GM19043 (cell line): ENCODE data around the gene C5orf58.

Experiments
- ATAC-seq: cut with Tn5 transposase; IDR thresholded peaks from one replicate; pipeline ENCODE4 v1.9.1; 2021; ENCODE audit warnings: low read depth; ENCODE audit not compliant: unreplicated experiment

C5orf58 gene

GRCh38 chr5:170252720-170253350 is 20.1 kb downstream of the C5orf58 start:
- no peak for ATAC-seq

GRCh38 chr5:170254056-170254455 is 21.3 kb downstream of the C5orf58 start:
- peak; percentile 95 for ATAC-seq

GRCh38 chr5:170256571-170256970 is 23.8 kb downstream of the C5orf58 start:
- no peak for ATAC-seq

- ATAC-seq: no peak
Observed at GRCh38 chr5:170257370-170257769, 24.6 kb downstream of the C5orf58 start.

GRCh38 chr5:170261528-170262043 is 28.8 kb downstream of the C5orf58 start:
- no peak for ATAC-seq

GRCh38 chr5:170262061-170263045 is 29.6 kb downstream of the C5orf58 start:
- no peak for ATAC-seq

- ATAC-seq: no peak
Observed at GRCh38 chr5:170263906-170264305, 31.1 kb downstream of the C5orf58 start.

- no peak for ATAC-seq
Observed at GRCh38 chr5:170265522-170265921, 32.7 kb downstream of the C5orf58 start.

- ATAC-seq: no peak
Observed at GRCh38 chr5:170266570-170267381, 34.0 kb downstream of the C5orf58 start.

- ATAC-seq: peak; percentile 86
Observed at GRCh38 chr5:170267431-170268152, 34.8 kb downstream of the C5orf58 start.

GRCh38 chr5:170268153-170268689 is 35.4 kb downstream of the C5orf58 start:
- no peak for ATAC-seq

GRCh38 chr5:170268884-170269283 is 36.1 kb downstream of the C5orf58 start:
- ATAC-seq: no peak

- no peak for ATAC-seq
Observed at GRCh38 chr5:170269579-170269978, 36.8 kb downstream of the C5orf58 start.

GRCh38 chr5:170270293-170271069 is 37.7 kb downstream of the C5orf58 start:
- ATAC-seq: no peak

- ATAC-seq: no peak
Observed at GRCh38 chr5:170273968-170274710, 41.4 kb downstream of the C5orf58 start.

GRCh38 chr5:170275376-170275994 is 42.7 kb downstream of the C5orf58 start:
- no peak for ATAC-seq

GRCh38 chr5:170276140-170276539 is 43.4 kb downstream of the C5orf58 start:
- ATAC-seq: no peak

GRCh38 chr5:170277867-170278281 is 45.1 kb downstream of the C5orf58 start:
- no peak for ATAC-seq
